Endothelial cell of hepatic sinusoid (primary cell): ENCODE data around the gene DNAAF8.

Experiments used
- in situ Hi-C: cut with HindIII; loops from 2 replicates; pipeline ENCODE4 v1.10.0; 2017; ENCODE audit warnings: low sequenced_read_pairs

The DNAAF8 gene

DNA sequence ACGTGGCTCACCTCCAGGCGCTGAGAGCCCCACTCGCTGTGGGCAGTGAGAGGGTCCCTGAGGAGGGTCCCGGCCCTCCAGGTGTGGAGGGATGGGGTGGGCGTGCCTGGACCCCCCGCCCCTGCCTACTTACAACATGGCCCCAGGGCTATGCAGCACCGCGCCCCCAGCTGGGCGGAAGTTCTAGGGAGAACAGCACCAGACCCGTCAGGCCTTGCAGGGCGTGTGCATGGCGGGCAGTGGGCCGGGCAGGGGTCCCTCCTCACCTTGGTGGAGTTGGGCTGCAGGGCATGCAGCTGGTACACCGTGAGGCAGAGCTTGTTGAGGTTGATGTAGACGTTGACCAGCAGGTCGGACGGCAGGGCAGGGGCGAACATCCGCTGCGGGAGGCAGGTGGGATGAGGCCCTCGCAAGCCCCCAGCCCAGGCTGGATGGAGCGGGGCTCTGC lies 63.5 kb downstream of the DNAAF8 start:
- in situ Hi-C loops: no loop called here

DNA sequence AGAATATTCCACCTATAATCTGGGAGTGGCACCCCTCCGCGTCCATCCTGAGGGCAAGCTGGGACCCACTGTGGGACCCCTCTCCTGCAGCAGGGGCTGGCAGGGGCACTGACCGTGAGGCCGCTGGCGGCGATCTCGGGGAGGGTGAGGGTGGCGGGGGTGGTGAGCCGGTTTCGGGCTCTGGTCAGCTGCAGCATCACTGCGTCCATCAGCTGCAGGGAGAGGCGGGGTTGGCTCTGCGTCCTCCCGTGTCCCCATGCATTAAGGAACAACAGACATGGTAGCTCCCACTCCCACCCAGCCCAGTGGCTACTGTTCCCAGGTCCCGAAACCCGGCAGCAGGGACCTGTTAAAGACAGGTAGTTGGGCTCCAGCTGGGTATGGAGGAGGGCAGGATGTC lies 64.1 kb downstream of the DNAAF8 start:
- in situ Hi-C loops: no loop called here
